Measurements from ENCODE around the gene YEATS4.

DNA sequence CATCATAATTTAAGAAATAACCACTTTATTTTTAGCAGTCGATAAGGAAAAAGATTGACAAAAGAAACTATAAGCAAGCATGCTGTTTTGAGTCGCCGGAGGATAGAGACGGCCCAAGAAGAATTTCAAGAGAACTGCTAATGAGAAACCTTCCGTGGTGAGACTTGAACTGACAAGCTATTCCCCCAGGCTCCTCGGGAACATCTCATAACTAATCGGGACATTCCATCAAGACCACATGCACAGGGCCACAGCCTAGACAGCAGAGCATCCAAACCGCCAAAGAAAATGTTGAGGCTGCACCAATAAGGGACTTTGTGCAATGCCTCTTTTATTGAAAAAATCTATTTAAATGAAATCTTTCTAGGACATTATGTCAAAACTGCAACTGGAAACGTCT, 51.0 kb downstream of the YEATS4 start:
- no peak for TF ChIP-seq POLR2AphosphoS5 (IDR thresholded peaks at IDR 0.05)
- TF ChIP-seq, protein P1, sequence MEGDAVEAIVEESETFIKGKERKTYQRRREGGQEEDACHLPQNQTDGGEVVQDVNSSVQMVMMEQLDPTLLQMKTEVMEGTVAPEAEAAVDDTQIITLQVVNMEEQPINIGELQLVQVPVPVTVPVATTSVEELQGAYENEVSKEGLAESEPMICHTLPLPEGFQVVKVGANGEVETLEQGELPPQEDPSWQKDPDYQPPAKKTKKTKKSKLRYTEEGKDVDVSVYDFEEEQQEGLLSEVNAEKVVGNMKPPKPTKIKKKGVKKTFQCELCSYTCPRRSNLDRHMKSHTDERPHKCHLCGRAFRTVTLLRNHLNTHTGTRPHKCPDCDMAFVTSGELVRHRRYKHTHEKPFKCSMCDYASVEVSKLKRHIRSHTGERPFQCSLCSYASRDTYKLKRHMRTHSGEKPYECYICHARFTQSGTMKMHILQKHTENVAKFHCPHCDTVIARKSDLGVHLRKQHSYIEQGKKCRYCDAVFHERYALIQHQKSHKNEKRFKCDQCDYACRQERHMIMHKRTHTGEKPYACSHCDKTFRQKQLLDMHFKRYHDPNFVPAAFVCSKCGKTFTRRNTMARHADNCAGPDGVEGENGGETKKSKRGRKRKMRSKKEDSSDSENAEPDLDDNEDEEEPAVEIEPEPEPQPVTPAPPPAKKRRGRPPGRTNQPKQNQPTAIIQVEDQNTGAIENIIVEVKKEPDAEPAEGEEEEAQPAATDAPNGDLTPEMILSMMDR (IDR thresholded peaks at IDR 0.05 in 8 of 11, conservative IDR thresholded peaks at IDR 0.05 in 3 of 11): no peak
- TF ChIP-seq POLR2A (IDR thresholded peaks at IDR 0.05): no peak
